SH-SY5Y (cell line): ENCODE results near the gene EIPR1.

ENCODE experiments used
- GATA2 ChIP-seq: IDR thresholded peaks from 2 replicates; pipeline ENCODE4 v1.6.1; 2011; ENCODE audit warnings: mild to moderate bottlenecking, low read depth, low read length
- GATA3 ChIP-seq: IDR thresholded peaks from 2 replicates; pipeline ENCODE4 v1.6.1; 2011; ENCODE audit warnings: low read depth, mild to moderate bottlenecking, low read length, moderate library complexity

GRCh38 chr2:3145471-3146021 is 232.1 kb downstream of the EIPR1 start:
- TF ChIP-seq GATA2 (no peak), GATA3 (no peak)
